Measurements from ENCODE around the gene HOOK2. TPM values are rescaled to one million over a fixed set of nuclear protein-coding genes. Genes with fewer than 3 reads are reported as not detected.

The HOOK2 gene
- total and polyA plus RNA-seq, 2 of the 8 experiments (the other 6 are each of a cell fraction or from before 2014, with no cell fraction given): 23.8 to 63.2 TPM

GRCh38 chr19:12786952-12787351, 11.6 kb upstream of the HOOK2 start (continued):
- TF ChIP-seq CHD7 (IDR thresholded peaks at IDR 0.05; ENCODE audit: insufficient replicate concordance, low read length) (no peak), TEAD4 (IDR thresholded peaks at IDR 0.05; ENCODE audit: low read depth, low read length) (no peak), RFX5 (IDR thresholded peaks at IDR 0.05; ENCODE audit: borderline replicate concordance, low read depth, low read length) (no peak), SIRT6 (IDR thresholded peaks at IDR 0.05; ENCODE audit: low read length) (no peak), TAF1 (IDR thresholded peaks at IDR 0.05; ENCODE audit: low read depth, low read length) (no peak), TCF12 (IDR thresholded peaks at IDR 0.05; ENCODE audit: low read depth, low read length) (no peak)
